HUES6 (cell line): ENCODE data around the gene KRTAP9-8.

Experiments used
- H3K27ac ChIP-seq: 2 replicates; pipeline ENCODE4 v1.7.0; 2013; ENCODE audit warnings: low read depth, mild to moderate bottlenecking, low read length, inconsistent platforms
- H3K27me3 ChIP-seq: 2 replicates; pipeline ENCODE4 v1.6.1; 2013; ENCODE audit warnings: low read length; ENCODE audit not compliant: control insufficient read depth, insufficient read depth
- H3K36me3 ChIP-seq: 2 replicates; pipeline ENCODE4 v1.6.1; 2013; ENCODE audit warnings: low read length; ENCODE audit not compliant: control insufficient read depth, insufficient read depth
- H3K4me1 ChIP-seq: 2 replicates; pipeline ENCODE4 v1.6.1; 2013; ENCODE audit warnings: low read length; ENCODE audit not compliant: control insufficient read depth, insufficient read depth
- H3K4me3 ChIP-seq: 2 replicates; pipeline ENCODE4 v1.5.1; 2013; ENCODE audit warnings: low read depth, low read length
- H3K9ac ChIP-seq: one replicate; pipeline ENCODE4 v1.6.1; 2013; ENCODE audit warnings: mild to moderate bottlenecking, low read length
- H3K9me3 ChIP-seq: 2 replicates; pipeline ENCODE4 v1.6.1; 2013; ENCODE audit warnings: low read depth, low read length; ENCODE audit not compliant: control insufficient read depth, insufficient read depth

KRTAP9-8 gene

GRCh38 chr17:41287050-41287449 is 49.3 kb downstream of the KRTAP9-8 start:
- H3K9ac ChIP-seq: no peak overlapping the region
- H3K9me3 ChIP-seq: no peaks in the 10 kb centered on the region
- H3K27me3 ChIP-seq: no peaks in the 10 kb centered on the region
- H3K4me1 ChIP-seq: peaks cover 5% of the 10 kb centered on the region; the same call in 1 of the 2 replicates
- H3K36me3 ChIP-seq: no peaks in the 10 kb centered on the region
- no peak overlapping the region for H3K4me3 ChIP-seq
- H3K27ac ChIP-seq: no peak overlapping the region
